Spleen (tissue), 11 donors: ENCODE data around the gene MICU1. TPM values are rescaled to one million over a fixed set of nuclear protein-coding genes. Genes with fewer than 3 reads are reported as not detected.

Experiments
- DNase-seq: peaks from one replicate; pipeline ENCODE4 v3.0.0-alpha.2; 2020
- H3K27ac ChIP-seq, 8 donors: fragments of 200-600 bp; sonication (generic) in 7 of 8; 1 replicate in 4 of 8; 2 replicates in 4 of 8; pipeline versions ENCODE4 v1.5.0 to v1.8.0; 2016 to 2021; ENCODE audit warnings: inconsistent platforms in 4 of 8, mild to moderate bottlenecking in 4 of 8, moderate library complexity in 1 of 8
- H3K27me3 ChIP-seq, 7 donors: fragments of 200-600 bp; sonication (generic) in 6 of 7; replicated peaks in 1 of 7; 1 replicate in 4 of 7; 2 replicates in 3 of 7; pipeline versions ENCODE4 v1.5.0 to v1.8.0; 2016 to 2021; ENCODE audit warnings: inconsistent platforms in 3 of 7, mild to moderate bottlenecking in 1 of 7
- H3K36me3 ChIP-seq, 6 donors: fragments of 200-600 bp; sonication (generic) in 5 of 6; 1 replicate in 4 of 6; 2 replicates in 2 of 6; pipeline versions ENCODE4 v1.5.0 to v1.8.0; 2016 to 2021; ENCODE audit warnings: inconsistent platforms in 2 of 6
- H3K4me1 ChIP-seq, 6 donors: fragments of 200-600 bp; sonication (generic) in 5 of 6; 1 replicate in 3 of 6; 2 replicates in 3 of 6; pipeline versions ENCODE4 v1.5.0 to v1.8.0; 2016 to 2021; ENCODE audit warnings: inconsistent platforms in 3 of 6
- H3K4me3 ChIP-seq, 8 donors: fragments of 200-600 bp; sonication (generic) in 7 of 8; 1 replicate in 4 of 8; 2 replicates in 4 of 8; pipeline versions ENCODE4 v1.5.0 to v1.8.0; 2016 to 2021; ENCODE audit warnings: inconsistent platforms in 4 of 8, mild to moderate bottlenecking in 4 of 8, moderate library complexity in 2 of 8
- H3K9me3 ChIP-seq, 8 donors: fragments of 200-600 bp; sonication (generic) in 7 of 8; 1 replicate in 4 of 8; 2 replicates in 4 of 8; pipeline versions ENCODE4 v1.5.0 to v1.8.0; 2016 to 2021; ENCODE audit warnings: inconsistent platforms in 4 of 8
- CTCF ChIP-seq, 11 experiments: fragments of 200-600 bp in 7 of 11; fragments of 450-650 bp in 4 of 11; sonication (generic) in 4 of 11; IDR thresholded peaks in 8 of 11; conservative IDR thresholded peaks in 3 of 11; 1 replicate in 7 of 11; 2 replicates in 4 of 11; pipeline versions ENCODE4 v1.4.0 to v1.8.0; 2016 to 2021; ENCODE audit warnings: antibody characterized with exemption in 11 of 11, inconsistent platforms in 4 of 11, mild to moderate bottlenecking in 1 of 11
- POLR2A ChIP-seq, 3 donors: fragments of 450-650 bp; IDR thresholded peaks; one replicate each; pipeline ENCODE4 v1.5.1; 2017; ENCODE audit warnings: antibody characterized with exemption in 3 of 3, mild to moderate bottlenecking in 1 of 3
- POLR2AphosphoS5 ChIP-seq, 3 donors: sonication (generic); formaldehyde crosslinking; IDR thresholded peaks; one replicate each; pipeline ENCODE4 v1.5.1; 2017; ENCODE audit warnings: antibody characterized with exemption in 3 of 3
- WGBS, 5 donors: extraction: QIAGEN DNeasy Blood & Tissue Kit in 3 of 5; methylation state at CpG; one replicate each; pipeline versions ENCODE4 v1.1.5 to v1.1.7; 2013 to 2018; 5-methylcytosine and 5-hydroxymethylcytosine counted together
- intact Hi-C: fragments of 100-400 bp; cut with DNase I; formaldehyde crosslinking; loops from one replicate; pipeline ENCODE4 v1.15.0; 2023; ENCODE audit warnings: low total_unique reads
- polyA plus RNA-seq, 3 donors: library from polyadenylated mRNA; stranded (reverse); fragments of 200-250 nt; gene quantifications; one replicate each; pipeline ENCODE4 v1.2.1, GENCODE V29; 2013
- total RNA-seq, 7 donors: library from RNA; depleted of rRNA in 3 of 7; stranded (reverse); fragments of >200 nt in 3 of 7; fragmentation: NEBNext Ultra II Directional in 4 of 7; extraction: Animal tissue kit (Norgen Biotek cat#: 25700) in 4 of 7; gene quantifications; one replicate each; pipeline versions ENCODE4 v1.1.0 to v1.2.1, GENCODE V29; 2016 to 2021
- donor health status: healthy with polysubstance abuse.
- donor health status: DM: no; HTN: no; CAD: no; lungs with moderate emphysema.
- donor health status: DM: no; HTN: no; CAD: no.
- donor health status: Bipolar disorder and iron deficiency.
- donor health status: healthy.
- donor health status: DM: no; HTN: no; CAD: no.
- donor health status: DM: yes; HTN: yes; CAD: no.

Gene MICU1
- total and polyA plus RNA-seq, 10 donors, result 16.4 to 58.4 (median 46.5) TPM

- H3K4me1 ChIP-seq, result no peaks in the 10 kb centered on the region
- no peaks in the 10 kb centered on the region for H3K9me3 ChIP-seq
- no peaks in the 10 kb centered on the region for H3K36me3 ChIP-seq
- intact Hi-C loops, result no loop called here
- H3K27ac ChIP-seq, result no peak overlapping the region
- no peaks in the 10 kb centered on the region for H3K27me3 ChIP-seq
- no peak for TF ChIP-seq POLR2A (IDR thresholded peaks at IDR 0.05)
- no peak for TF ChIP-seq CTCF (IDR thresholded peaks at IDR 0.05 in 8 of 11, conservative IDR thresholded peaks at IDR 0.05 in 3 of 11)
- TF ChIP-seq POLR2AphosphoS5 (IDR thresholded peaks at IDR 0.05), result no peak
- H3K4me3 ChIP-seq, result no peak overlapping the region
- DNase-seq, result no peak
These were observed 34.3 kb upstream of the MICU1 start for GRCh38 chr10:72660220-72660619.

GRCh38 chr10:72659694-72660093, 33.8 kb upstream of the MICU1 start:
- intact Hi-C loops, result no loop called here
- no peak overlapping the region for H3K4me3 ChIP-seq
- no peaks in the 10 kb centered on the region for H3K27me3 ChIP-seq
- 91 to 97% (median 94%) methylated on average over 8 of the region's 8 CpGs for WGBS, 5 donors
- no peaks in the 10 kb centered on the region for H3K4me1 ChIP-seq
- no peaks in the 10 kb centered on the region for H3K36me3 ChIP-seq
- DNase-seq, result no peak
- TF ChIP-seq POLR2A (IDR thresholded peaks at IDR 0.05) (no peak), POLR2AphosphoS5 (IDR thresholded peaks at IDR 0.05) (no peak), CTCF (IDR thresholded peaks at IDR 0.05 in 8 of 11, conservative IDR thresholded peaks at IDR 0.05 in 3 of 11) (no peak)
- H3K9me3 ChIP-seq, result no peaks in the 10 kb centered on the region
- no peak overlapping the region for H3K27ac ChIP-seq

GRCh38 chr10:72658696-72659400, 33.0 kb upstream of the MICU1 start:
- H3K4me1 ChIP-seq, result no peaks in the 10 kb centered on the region
- no peaks in the 10 kb centered on the region for H3K9me3 ChIP-seq
- no peaks in the 10 kb centered on the region for H3K36me3 ChIP-seq
- H3K27me3 ChIP-seq, result no peaks in the 10 kb centered on the region
- no peak overlapping the region for H3K4me3 ChIP-seq
- TF ChIP-seq POLR2AphosphoS5 (IDR thresholded peaks at IDR 0.05), result no peak
- no peak for TF ChIP-seq POLR2A (IDR thresholded peaks at IDR 0.05)
- TF ChIP-seq CTCF (IDR thresholded peaks at IDR 0.05 in 8 of 11, conservative IDR thresholded peaks at IDR 0.05 in 3 of 11), result no peak
- 91 to 96% (median 94%) methylated on average over 5 of the region's 5 CpGs for WGBS, 5 donors
- no peak for DNase-seq
- no peak overlapping the region for H3K27ac ChIP-seq
- intact Hi-C loops, result no loop called here

- Histone ChIP-seq H3K4me1 (no peaks in the 10 kb centered on the region), H3K4me3 (no peak overlapping the region), H3K9me3 (no peaks in the 10 kb centered on the region), H3K27me3 (no peaks in the 10 kb centered on the region), H3K27ac (no peak overlapping the region), H3K36me3 (no peaks in the 10 kb centered on the region)
- TF ChIP-seq CTCF (IDR thresholded peaks at IDR 0.05 in 8 of 11, conservative IDR thresholded peaks at IDR 0.05 in 3 of 11), result no peak
- no peak for TF ChIP-seq POLR2A (IDR thresholded peaks at IDR 0.05)
- no peak for TF ChIP-seq POLR2AphosphoS5 (IDR thresholded peaks at IDR 0.05)
- intact Hi-C loops, result no loop called here
- DNase-seq, result no peak
- WGBS, 5 donors, result 56 to 76% (median 68%) methylated on average over 3 of the region's 3 CpGs
These were observed 28.8 kb upstream of the MICU1 start for GRCh38 chr10:72654720-72655119.
